SK-N-SH treated with all-trans-retinoic acid at 6 μM for 48 hours (cell line): Measurements from ENCODE around the gene CMTM2.
A peak's percentile ranks its signal among the peaks of the same experiment; 100 is the strongest.

Experiments used
- BACH2 ChIP-seq: fragments of 250-450 bp; sonication (Bioruptor Pico); IDR thresholded peaks from 2 replicates; pipeline ENCODE4 v1.9.0; 2021; ENCODE audit warnings: mild to moderate bottlenecking, borderline replicate concordance
- OSR1 ChIP-seq: fragments of 250-450 bp; sonication (Bioruptor Pico); IDR thresholded peaks from 2 replicates; pipeline ENCODE4 v1.8.0; 2022; ENCODE audit warnings: moderate library complexity, mild to moderate bottlenecking, inconsistent platforms
- PATZ1 ChIP-seq: fragments of 250-450 bp; sonication (Bioruptor Pico); IDR thresholded peaks from 2 replicates; pipeline ENCODE4 v1.8.0; 2020; ENCODE audit warnings: mild to moderate bottlenecking, moderate library complexity, borderline replicate concordance
- POU6F1 ChIP-seq: fragments of 250-450 bp; sonication (Bioruptor Pico); IDR thresholded peaks from 2 replicates; pipeline ENCODE4 v1.8.0; 2021; ENCODE audit warnings: low read depth, mild to moderate bottlenecking, moderate library complexity, borderline replicate concordance
- RARB ChIP-seq: fragments of 250-450 bp; sonication (Bioruptor Pico); IDR thresholded peaks from 2 replicates; pipeline ENCODE4 v1.8.0; 2021; ENCODE audit warnings: mild to moderate bottlenecking, moderate library complexity
- TSHZ2 ChIP-seq: fragments of 250-450 bp; sonication (Bioruptor Pico); IDR thresholded peaks from 2 replicates; pipeline ENCODE4 v1.5.0; 2020; ENCODE audit warnings: mild to moderate bottlenecking, moderate library complexity
- ZFP3 ChIP-seq: fragments of 250-450 bp; sonication (Bioruptor Pico); IDR thresholded peaks from 2 replicates; pipeline ENCODE4 v1.5.0; 2020; ENCODE audit warnings: mild to moderate bottlenecking, moderate library complexity
- TF ChIP-seq, protein P1 (sequence below): fragments of 250-450 bp; sonication (Bioruptor Pico); IDR thresholded peaks from 2 replicates; pipeline ENCODE4 v1.5.1; 2020; ENCODE audit warnings: low read depth, mild to moderate bottlenecking, moderate library complexity

DNA sequence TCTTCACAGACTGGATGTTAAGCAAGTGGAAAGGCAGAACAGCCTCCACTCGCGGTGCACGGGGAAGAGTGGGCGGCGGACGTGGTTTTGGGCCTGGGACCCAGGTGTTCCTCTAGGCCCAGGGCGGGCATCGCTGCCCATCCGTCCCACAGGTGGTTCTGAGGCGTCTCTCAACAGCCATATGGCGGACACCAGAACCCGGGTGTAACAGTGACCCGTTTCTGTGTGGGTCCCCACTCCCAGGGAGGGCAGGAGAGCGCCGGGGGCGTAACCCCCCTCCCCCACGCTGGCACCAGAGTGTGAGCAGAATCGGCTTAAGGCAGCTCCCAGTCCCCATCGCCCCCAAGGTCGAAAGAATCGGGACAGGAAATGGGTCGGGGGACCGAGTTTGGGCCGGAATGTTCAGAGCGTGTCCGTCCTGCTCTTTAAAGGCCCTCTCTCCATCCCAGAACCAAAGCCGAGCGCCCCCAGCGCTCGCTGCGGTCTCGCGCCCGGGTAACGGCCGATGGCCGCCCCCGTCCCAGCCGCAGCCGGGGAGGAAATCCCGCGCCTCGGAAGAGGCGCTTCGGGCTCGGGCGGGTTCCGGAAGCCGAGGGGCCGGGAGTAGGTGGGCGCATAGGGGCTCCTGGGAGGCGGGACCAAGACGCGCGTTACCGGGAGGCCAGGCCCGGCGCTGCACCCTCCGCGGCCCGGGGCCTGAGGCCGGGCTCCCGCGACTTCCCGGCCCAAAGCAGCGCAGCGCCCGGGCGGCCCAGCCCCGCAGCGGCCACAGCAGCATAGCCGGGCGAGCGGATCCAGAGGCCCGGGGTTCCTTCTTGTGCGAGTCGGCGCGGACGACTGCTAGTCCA lies 29.8 kb upstream of the CMTM2 start, which contains the start of gene TK2:
- TF ChIP-seq POU6F1 (CRISPR knock-in tag) (no peak), RARB (no peak), BACH2 (CRISPR knock-in tag) (no peak), OSR1 (CRISPR knock-in tag) (no peak), TSHZ2 (CRISPR knock-in tag) (peak; percentile 13; the same call in 1 of the 2 replicates), ZFP3 (CRISPR knock-in tag) (no peak), PATZ1 (peak; percentile 38; the same call in 1 of the 2 replicates)
- TF ChIP-seq, protein P1, sequence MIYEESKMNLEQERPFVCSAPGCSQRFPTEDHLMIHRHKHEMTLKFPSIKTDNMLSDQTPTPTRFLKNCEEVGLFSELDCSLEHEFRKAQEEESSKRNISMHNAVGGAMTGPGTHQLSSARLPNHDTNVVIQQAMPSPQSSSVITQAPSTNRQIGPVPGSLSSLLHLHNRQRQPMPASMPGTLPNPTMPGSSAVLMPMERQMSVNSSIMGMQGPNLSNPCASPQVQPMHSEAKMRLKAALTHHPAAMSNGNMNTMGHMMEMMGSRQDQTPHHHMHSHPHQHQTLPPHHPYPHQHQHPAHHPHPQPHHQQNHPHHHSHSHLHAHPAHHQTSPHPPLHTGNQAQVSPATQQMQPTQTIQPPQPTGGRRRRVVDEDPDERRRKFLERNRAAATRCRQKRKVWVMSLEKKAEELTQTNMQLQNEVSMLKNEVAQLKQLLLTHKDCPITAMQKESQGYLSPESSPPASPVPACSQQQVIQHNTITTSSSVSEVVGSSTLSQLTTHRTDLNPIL = no peak
